BJ (cell line): Measurements from ENCODE around the gene FAM81A. TPM values are rescaled to one million over a fixed set of nuclear protein-coding genes. Genes with fewer than 3 reads are reported as not detected.
"Not testable (repeated sequence)": the region's sequence is repeated elsewhere in the genome, so short reads cannot be mapped to it uniquely, and the experiment has no call there.

Experiments
- CTCF ChIA-PET: fragments of 350-600 bp; formaldehyde crosslinking; extraction: SDS; loops from one replicate; lab custom pipeline; 2021; ENCODE audit warnings: antibody characterized with exemption, inconsistent platforms; lab: Yijun Ruan, JAX
- POLR2A ChIA-PET: fragments of 300-600 bp; sonication (Branson Sonifier 250); formaldehyde crosslinking; extraction: SDS; loops from one replicate; lab custom pipeline; 2021; ENCODE audit warnings: antibody characterized with exemption; lab: Charles Lee
- DNase-seq: peaks from one replicate; pipeline ENCODE4 v3.0.0-alpha.2; 2011; ENCODE audit warnings: low read depth
- H3K27me3 ChIP-seq: 2 replicates; pipeline ENCODE4 v1.6.0; 2011; ENCODE audit warnings: low read length; ENCODE audit not compliant: control insufficient read depth, insufficient read depth
- H3K36me3 ChIP-seq: 2 replicates; pipeline ENCODE4 v1.5.1; 2011; ENCODE audit warnings: low read length; ENCODE audit not compliant: control insufficient read depth, insufficient read depth
- H3K4me3 ChIP-seq: 2 replicates; pipeline ENCODE4 v1.5.1; 2011; ENCODE audit warnings: low read depth, mild to moderate bottlenecking, control low read depth, low read length
- polyA plus RNA-seq: library from polyadenylated mRNA; depleted of rRNA; stranded (reverse); fragments of >200 nt; gene quantifications from 2 replicates; pipeline ENCODE4 v1.2.3, GENCODE V29; 2011
- TF ChIP-seq, protein P1 (sequence below): IDR thresholded peaks from 2 replicates; pipeline ENCODE4 v1.5.1; 2011; ENCODE audit warnings: low read depth, mild to moderate bottlenecking, control low read depth, inconsistent platforms, low read length, moderate library complexity; ENCODE audit not compliant: insufficient read depth

FAM81A gene
- polyA plus RNA-seq, 1 experiment, result not detected

DNA sequence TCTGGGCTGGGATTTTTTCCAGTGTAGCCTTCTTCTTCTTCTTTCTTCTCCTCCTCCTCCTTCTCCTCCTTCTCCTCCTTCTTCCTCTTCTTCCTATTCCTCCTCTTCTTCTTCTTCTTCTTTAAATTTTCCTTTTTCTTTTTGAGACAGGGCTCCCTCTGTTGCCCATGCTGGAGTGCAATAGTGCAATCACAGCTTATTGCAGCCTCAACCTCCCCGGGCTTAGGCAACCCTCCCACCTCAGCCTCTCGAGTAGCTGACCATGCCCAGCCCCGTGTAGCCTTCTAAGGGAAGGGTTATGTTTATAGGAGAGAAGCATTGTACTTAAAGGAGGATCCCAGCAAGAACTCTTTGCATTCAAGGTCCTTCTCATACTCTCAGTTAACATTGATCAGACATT is 41.3 kb upstream of the FAM81A start:
- no peak overlapping the region for H3K4me3 ChIP-seq
- CTCF ChIA-PET, result interaction anchor here (0.9 kb wide), 1 partner anchor 21 kb away, joined by 3 read pairs; no protein-coding TSS in a partner anchor
- peaks cover 4% of the 10 kb centered on the region; the same call in 1 of the 2 replicates for H3K27me3 ChIP-seq
- POLR2A ChIA-PET, result no interaction called here
- TF ChIP-seq, protein P1, sequence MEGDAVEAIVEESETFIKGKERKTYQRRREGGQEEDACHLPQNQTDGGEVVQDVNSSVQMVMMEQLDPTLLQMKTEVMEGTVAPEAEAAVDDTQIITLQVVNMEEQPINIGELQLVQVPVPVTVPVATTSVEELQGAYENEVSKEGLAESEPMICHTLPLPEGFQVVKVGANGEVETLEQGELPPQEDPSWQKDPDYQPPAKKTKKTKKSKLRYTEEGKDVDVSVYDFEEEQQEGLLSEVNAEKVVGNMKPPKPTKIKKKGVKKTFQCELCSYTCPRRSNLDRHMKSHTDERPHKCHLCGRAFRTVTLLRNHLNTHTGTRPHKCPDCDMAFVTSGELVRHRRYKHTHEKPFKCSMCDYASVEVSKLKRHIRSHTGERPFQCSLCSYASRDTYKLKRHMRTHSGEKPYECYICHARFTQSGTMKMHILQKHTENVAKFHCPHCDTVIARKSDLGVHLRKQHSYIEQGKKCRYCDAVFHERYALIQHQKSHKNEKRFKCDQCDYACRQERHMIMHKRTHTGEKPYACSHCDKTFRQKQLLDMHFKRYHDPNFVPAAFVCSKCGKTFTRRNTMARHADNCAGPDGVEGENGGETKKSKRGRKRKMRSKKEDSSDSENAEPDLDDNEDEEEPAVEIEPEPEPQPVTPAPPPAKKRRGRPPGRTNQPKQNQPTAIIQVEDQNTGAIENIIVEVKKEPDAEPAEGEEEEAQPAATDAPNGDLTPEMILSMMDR, result 0 out of 2 replicates have a peak, but pooled peaks have one; percentile 13
- DNase-seq, result no peak
- no peaks in the 10 kb centered on the region for H3K36me3 ChIP-seq

GRCh38 chr15:59398220-59398619 is 39.8 kb upstream of the FAM81A start:
- TF ChIP-seq, protein P1, result no peak
- Histone ChIP-seq H3K27me3 (peaks cover 4% of the 10 kb centered on the region; the same call in 1 of the 2 replicates), H3K4me3 (no peak overlapping the region), H3K36me3 (no peaks in the 10 kb centered on the region)
- CTCF ChIA-PET, result no interaction called here
- no peak for DNase-seq
- POLR2A ChIA-PET, result no interaction called here

DNA sequence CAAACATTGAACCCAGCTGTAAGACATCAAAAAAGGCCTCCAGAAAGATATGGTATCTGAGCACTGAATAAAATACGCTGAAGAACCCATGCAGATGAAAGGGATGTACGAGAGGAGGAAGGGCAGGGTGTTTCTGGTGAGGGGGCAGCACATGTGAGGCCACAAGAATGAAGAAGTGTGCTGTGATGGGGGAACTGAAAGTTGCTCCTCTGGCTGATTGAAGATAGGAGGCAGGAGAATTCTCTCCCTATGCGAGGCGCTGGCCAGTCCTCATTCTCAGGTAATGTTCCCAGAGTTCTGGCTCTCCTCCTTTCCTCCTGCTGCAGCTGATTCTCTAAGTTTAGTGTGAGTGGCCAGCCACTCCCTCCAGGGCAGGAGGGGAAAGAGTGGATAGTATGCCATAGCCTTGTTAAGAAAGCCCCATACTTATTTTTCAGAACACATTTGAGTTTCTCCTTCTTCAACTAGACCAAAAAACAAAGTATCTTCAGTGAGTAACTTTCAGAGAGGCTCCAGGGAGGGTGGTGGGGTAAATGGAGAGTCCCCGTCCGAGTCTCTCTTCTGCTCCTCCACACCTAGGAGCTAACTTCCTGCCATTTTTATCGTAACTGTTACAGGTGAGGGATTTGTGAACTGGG is 38.4 kb upstream of the FAM81A start:
- no peak for DNase-seq
- TF ChIP-seq, protein P1, result no peak
- Histone ChIP-seq H3K4me3 (no peak overlapping the region), H3K36me3 (no peaks in the 10 kb centered on the region), H3K27me3 (peaks cover 4% of the 10 kb centered on the region; the same call in 1 of the 2 replicates)
- ChIA-PET POLR2A (no interaction called here), CTCF (no interaction called here)

- H3K36me3 ChIP-seq, result no peaks in the 10 kb centered on the region
- H3K27me3 ChIP-seq, result peaks cover 4% of the 10 kb centered on the region; the same call in 1 of the 2 replicates
- TF ChIP-seq, protein P1, result no peak
- no peak for DNase-seq
- POLR2A ChIA-PET, result no interaction called here
- CTCF ChIA-PET, result no interaction called here
- H3K4me3 ChIP-seq, result no peak overlapping the region
These were observed 37.7 kb upstream of the FAM81A start for GRCh38 chr15:59400103-59400813.

GRCh38 chr15:59401051-59401823 is 36.7 kb upstream of the FAM81A start:
- CTCF ChIA-PET, H3K27me3 ChIP-seq, H3K4me3 ChIP-seq, DNase-seq, POLR2A ChIA-PET, H3K36me3 ChIP-seq: not testable (repeated sequence)
